EH (cell line): ENCODE results near the gene HOXD9.

Source experiments
- DNase-seq: peaks from one replicate; pipeline ENCODE4 v3.0.0-alpha.2; 2015; ENCODE audit warnings: low read depth

Gene HOXD9

GRCh38 chr2:176155356-176156044 lies 33.0 kb downstream of the HOXD9 start:
- DNase-seq: no peak

- no peak for DNase-seq
These were observed 33.8 kb downstream of the HOXD9 start for GRCh38 chr2:176156301-176156806.

- no peak for DNase-seq
These were observed 34.4 kb downstream of the HOXD9 start, which contains the start of gene HOXD3 for GRCh38 chr2:176156807-176157498. Gene HOXD3, plus strand, starts transcription at chr2:176157307. Its CDS starts 11,808 bp downstream, at chr2:176169115.

GRCh38 chr2:176157499-176158185 lies 35.1 kb downstream of the HOXD9 start:
- DNase-seq: no peak

- no peak for DNase-seq
These were observed 35.7 kb downstream of the HOXD9 start for GRCh38 chr2:176158186-176158591.

- no peak for DNase-seq
These were observed 36.5 kb downstream of the HOXD9 start for GRCh38 chr2:176158855-176159662.

- DNase-seq: no peak
These were observed 37.2 kb downstream of the HOXD9 start for GRCh38 chr2:176159663-176160250.

- no peak for DNase-seq
These were observed 37.9 kb downstream of the HOXD9 start for GRCh38 chr2:176160251-176160985.

- DNase-seq: no peak
These were observed 38.7 kb downstream of the HOXD9 start for GRCh38 chr2:176160986-176161824.

GRCh38 chr2:176161825-176162626 lies 39.5 kb downstream of the HOXD9 start:
- peak; percentile 59 for DNase-seq

- no peak for DNase-seq
These were observed 40.6 kb downstream of the HOXD9 start for GRCh38 chr2:176162911-176163671.

GRCh38 chr2:176163672-176164056 lies 41.1 kb downstream of the HOXD9 start:
- DNase-seq: no peak

- DNase-seq: no peak
These were observed 41.7 kb downstream of the HOXD9 start for GRCh38 chr2:176164201-176164600.

- DNase-seq: no peak
These were observed 42.3 kb downstream of the HOXD9 start for GRCh38 chr2:176164611-176165369.

GRCh38 chr2:176165370-176166050 lies 43.0 kb downstream of the HOXD9 start:
- no peak for DNase-seq

GRCh38 chr2:176166272-176166671 lies 43.8 kb downstream of the HOXD9 start:
- DNase-seq: no peak

- DNase-seq: no peak
These were observed 44.9 kb downstream of the HOXD9 start for GRCh38 chr2:176167398-176167797.
